ENCODE measurements around the gene SEH1L.

The SEH1L gene

DNA sequence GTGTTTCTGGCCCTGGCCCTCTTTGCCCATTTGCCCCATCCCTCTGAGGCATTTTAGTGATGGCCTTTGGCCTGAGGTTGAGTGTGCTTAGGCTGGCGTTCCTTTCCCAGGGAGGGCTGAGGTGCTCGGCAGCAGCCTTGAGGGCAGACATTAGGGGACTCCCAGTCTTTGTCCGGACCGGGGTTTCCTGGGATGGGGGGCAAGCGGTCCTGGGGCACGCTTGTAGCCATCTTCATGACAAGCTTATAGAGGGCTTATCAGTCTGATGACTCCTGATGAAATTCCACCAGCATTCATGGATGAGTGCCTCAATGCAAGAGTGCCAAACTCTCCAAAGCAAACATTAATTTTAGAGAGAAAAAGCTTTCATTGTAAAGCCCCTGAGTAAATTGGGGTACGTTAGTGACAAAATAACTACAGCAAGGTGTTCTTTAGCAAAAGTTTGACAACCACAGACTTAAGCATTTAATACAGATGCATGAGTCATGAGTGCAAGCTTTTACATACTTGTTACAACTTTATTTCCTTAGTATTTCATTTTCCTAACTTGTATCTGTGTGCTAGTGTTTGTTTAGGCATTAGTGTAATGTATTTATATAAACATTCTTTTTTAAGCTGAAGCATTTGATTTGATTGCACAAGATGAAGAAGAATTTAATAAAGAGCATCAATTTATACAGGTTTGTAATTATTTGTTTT is 89.0 kb downstream of the SEH1L start:
- DNase-seq (ENCODE audit: low read depth), result peak; percentile 51

Measured in fibroblast of gingiva (primary cell).